HepG2 (cell line): ENCODE results near the gene PSMD5. TPM values are rescaled to one million over a fixed set of nuclear protein-coding genes. Genes with fewer than 3 reads are reported as not detected.
A peak's percentile ranks its signal among the peaks of the same experiment; 100 is the strongest.

Experiments
- ASH2L ChIP-seq: fragments of 300-600, 200-600 bp; sonication (generic); IDR thresholded peaks from 2 replicates; pipeline ENCODE4 v1.7.0; 2017; ENCODE audit warnings: low read depth, mild to moderate bottlenecking, moderate library complexity, mixed read lengths, low read length; ENCODE audit not compliant: insufficient read length
- BHLHE40 ChIP-seq: IDR thresholded peaks from 2 replicates; pipeline ENCODE4 v1.6.1; 2011; ENCODE audit warnings: low read length, improper control_type of control experiment
- CBX2 ChIP-seq, 2 experiments: fragments of 200-600 bp in 1 of 2; sonication (generic); formaldehyde crosslinking in 1 of 2; IDR thresholded peaks; 2 replicates each; pipeline versions ENCODE4 v1.7.0 to v1.8.1; 2018 to 2022; ENCODE audit warnings: low read depth in 2 of 2, low read length in 1 of 2, mild to moderate bottlenecking in 1 of 2, missing genetic modification reagents in 1 of 2
- HNRNPH1 ChIP-seq: fragments of 200-400 bp; formaldehyde crosslinking; optimal IDR thresholded peaks from 2 replicates; pipeline ENCODE3; 2017; ENCODE audit warnings: mild to moderate bottlenecking, low read depth, low read length
- KDM5B ChIP-seq: sonication (generic); formaldehyde crosslinking; IDR thresholded peaks from 2 replicates; pipeline ENCODE4 v1.4.0; 2020; ENCODE audit warnings: missing genetic modification reagents, mild to moderate bottlenecking, borderline replicate concordance
- NKX3-1 ChIP-seq: sonication (generic); formaldehyde crosslinking; IDR thresholded peaks from 2 replicates; pipeline ENCODE4 v1.5.0; 2020; ENCODE audit warnings: missing genetic modification reagents
- NPAS2 ChIP-seq: sonication (generic); formaldehyde crosslinking; IDR thresholded peaks from 2 replicates; pipeline ENCODE4 v1.8.0; 2022; ENCODE audit warnings: mild to moderate bottlenecking, missing genetic modification reagents, borderline replicate concordance
- NR2F1 ChIP-seq, 2 experiments: fragments of 450-650 bp in 1 of 2; formaldehyde crosslinking in 1 of 2; IDR thresholded peaks; 2 replicates each; pipeline versions ENCODE4 v1.5.0 to v1.6.1; 2016 to 2020; ENCODE audit warnings: mild to moderate bottlenecking in 1 of 2, missing compliant biosample characterization in 1 of 2, missing genetic modification reagents in 1 of 2, moderate library complexity in 1 of 2
- NR3C1 ChIP-seq: sonication (generic); formaldehyde crosslinking; IDR thresholded peaks from 2 replicates; pipeline ENCODE4 v1.4.0; 2020; ENCODE audit warnings: missing genetic modification reagents
- RBM22 ChIP-seq: fragments of 200-400 bp; formaldehyde crosslinking; optimal IDR thresholded peaks from 2 replicates; pipeline ENCODE3; 2017; ENCODE audit warnings: mild to moderate bottlenecking, low read length, moderate library complexity
- REXO4 ChIP-seq: sonication (generic); formaldehyde crosslinking; IDR thresholded peaks from 2 replicates; pipeline ENCODE4 v1.8.0; 2022; ENCODE audit warnings: missing genetic modification reagents, mild to moderate bottlenecking, borderline replicate concordance
- SIX4 ChIP-seq: sonication (generic); formaldehyde crosslinking; IDR thresholded peaks from 2 replicates; pipeline ENCODE4 v1.4.0; 2020; ENCODE audit warnings: missing genetic modification reagents
- SOX6 ChIP-seq, 2 experiments: fragments of 450-650 bp in 1 of 2; sonication (generic) in 1 of 2; formaldehyde crosslinking in 1 of 2; IDR thresholded peaks; 2 replicates each; pipeline versions ENCODE4 v1.4.0 to v1.6.1; 2017 to 2020; ENCODE audit warnings: antibody characterized with exemption in 1 of 2, mild to moderate bottlenecking in 1 of 2, missing genetic modification reagents in 1 of 2
- YEATS2 ChIP-seq: sonication (generic); formaldehyde crosslinking; IDR thresholded peaks from 2 replicates; pipeline ENCODE4 v1.4.0; 2020; ENCODE audit warnings: missing genetic modification reagents, borderline replicate concordance
- ZNF121 ChIP-seq: sonication (generic); formaldehyde crosslinking; IDR thresholded peaks from 2 replicates; pipeline ENCODE4 v1.5.0; 2020; ENCODE audit warnings: mild to moderate bottlenecking, missing genetic modification reagents
- ZNF441 ChIP-seq: sonication (generic); formaldehyde crosslinking; IDR thresholded peaks from 2 replicates; pipeline ENCODE4 v1.7.0; 2021; ENCODE audit warnings: missing genetic modification reagents, borderline replicate concordance
- ZNF558 ChIP-seq: sonication (generic); formaldehyde crosslinking; IDR thresholded peaks from 2 replicates; pipeline ENCODE4 v1.9.0; 2022; ENCODE audit warnings: mild to moderate bottlenecking, missing genetic modification reagents, borderline replicate concordance
- ZNF564 ChIP-seq: sonication (generic); formaldehyde crosslinking; IDR thresholded peaks from 2 replicates; pipeline ENCODE4 v1.8.1; 2023; ENCODE audit warnings: mild to moderate bottlenecking, missing genetic modification reagents
- ZNF768 ChIP-seq: sonication (generic); formaldehyde crosslinking; IDR thresholded peaks from 2 replicates; pipeline ENCODE4 v1.4.0; 2020; ENCODE audit warnings: missing genetic modification reagents
- polyA plus RNA-seq, 8 experiments: library from polyadenylated mRNA; depleted of rRNA in 3 of 8; stranded (reverse) in 7 of 8; unstranded in 1 of 8; fragments of >200 nt; fragmentation: Illumina TruSeq in 4 of 8; extraction: Trizol in 4 of 8; gene quantifications; 2 replicates each; pipeline versions ENCODE4 v1.2.1 to v1.2.3, GENCODE V29; 2011 to 2016; ENCODE audit warnings: low read depth in 4 of 8, missing spikeins in 1 of 8, mixed read lengths in 1 of 8; ENCODE audit not compliant: insufficient read depth in 1 of 8
- total RNA-seq, 5 experiments: library from RNA; depleted of rRNA; stranded (reverse); fragments of >200 nt; fragmentation: Illumina TruSeq; extraction: Trizol; gene quantifications; 2 replicates each; pipeline ENCODE4 v1.2.3, GENCODE V29; 2016; ENCODE audit warnings: low read depth in 1 of 5
- TF ChIP-seq, protein P1 (sequence below), 2 experiments: sonication (generic) in 1 of 2; formaldehyde crosslinking in 1 of 2; IDR thresholded peaks; 2 replicates each; pipeline versions ENCODE4 v1.4.0 to v1.6.1; 2018 to 2020; ENCODE audit warnings: missing genetic modification reagents in 2 of 2, borderline replicate concordance in 1 of 2, low read depth in 1 of 2, mild to moderate bottlenecking in 1 of 2, missing biosample characterization in 1 of 2
- TF ChIP-seq, protein P2 (sequence below): sonication (generic); formaldehyde crosslinking; IDR thresholded peaks from 2 replicates; pipeline ENCODE4 v1.4.0; 2020; ENCODE audit warnings: missing genetic modification reagents
- TF ChIP-seq, protein P3 (sequence below): sonication (generic); formaldehyde crosslinking; IDR thresholded peaks from 2 replicates; pipeline ENCODE4 v1.5.0; 2020; ENCODE audit warnings: missing genetic modification reagents
- TF ChIP-seq, protein P4 (sequence below): IDR thresholded peaks from 2 replicates; pipeline ENCODE4 v1.6.1; 2016

Gene PSMD5
- total and polyA plus RNA-seq, 2 of the 13 experiments (the other 11 are each of a cell fraction or from before 2014, with no cell fraction given), result 12.7 to 18.1 TPM

DNA sequence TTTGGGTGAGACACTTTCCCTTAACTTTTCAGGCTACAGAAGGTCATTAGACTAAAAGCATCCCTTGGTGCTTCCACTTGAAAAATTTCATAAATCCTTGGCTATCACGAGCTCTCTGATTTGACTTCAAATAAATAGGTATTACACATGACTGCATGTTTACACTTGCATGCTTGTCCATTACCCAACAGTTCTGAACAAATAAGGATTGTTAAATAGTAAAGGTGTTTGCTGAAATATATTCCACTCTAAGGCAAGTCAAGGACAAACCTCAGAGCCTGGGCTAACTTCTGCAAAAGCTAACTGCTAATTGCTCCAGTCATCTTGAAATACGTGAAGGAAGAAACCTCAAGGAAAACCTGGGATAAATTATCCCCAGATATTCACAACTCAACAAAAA, 64.0 kb downstream of the PSMD5 start (continued):
- TF ChIP-seq, protein P1, sequence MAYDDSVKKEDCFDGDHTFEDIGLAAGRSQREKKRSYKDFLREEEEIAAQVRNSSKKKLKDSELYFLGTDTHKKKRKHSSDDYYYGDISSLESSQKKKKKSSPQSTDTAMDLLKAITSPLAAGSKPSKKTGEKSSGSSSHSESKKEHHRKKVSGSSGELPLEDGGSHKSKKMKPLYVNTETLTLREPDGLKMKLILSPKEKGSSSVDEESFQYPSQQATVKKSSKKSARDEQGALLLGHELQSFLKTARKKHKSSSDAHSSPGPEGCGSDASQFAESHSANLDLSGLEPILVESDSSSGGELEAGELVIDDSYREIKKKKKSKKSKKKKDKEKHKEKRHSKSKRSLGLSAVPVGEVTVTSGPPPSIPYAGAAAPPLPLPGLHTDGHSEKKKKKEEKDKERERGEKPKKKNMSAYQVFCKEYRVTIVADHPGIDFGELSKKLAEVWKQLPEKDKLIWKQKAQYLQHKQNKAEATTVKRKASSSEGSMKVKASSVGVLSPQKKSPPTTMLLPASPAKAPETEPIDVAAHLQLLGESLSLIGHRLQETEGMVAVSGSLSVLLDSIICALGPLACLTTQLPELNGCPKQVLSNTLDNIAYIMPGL (CRISPR knock-in tag; IDR thresholded peaks at IDR 0.05; ENCODE audit: borderline replicate concordance in 1 of 2, low read depth in 1 of 2), result no peak
- TF ChIP-seq CBX2 (IDR thresholded peaks at IDR 0.05; ENCODE audit: low read depth, low read length) (no peak), CBX2 (CRISPR knock-in tag; IDR thresholded peaks at IDR 0.05; ENCODE audit: low read depth) (no peak), SOX6 (IDR thresholded peaks at IDR 0.05) (no peak), SOX6 (CRISPR knock-in tag; IDR thresholded peaks at IDR 0.05) (peak; percentile 84; the same call in 1 of the 2 replicates), BHLHE40 (peak; percentile 57; the same call in 1 of the 2 replicates), NPAS2 (CRISPR knock-in tag) (no peak), YEATS2 (CRISPR knock-in tag) (peak; percentile 26; the same call in 1 of the 2 replicates), HNRNPH1 (no peak), ZNF768 (CRISPR knock-in tag) (no peak), ZNF564 (no peak), NKX3-1 (CRISPR knock-in tag) (peak; percentile 42; the same call in 1 of the 2 replicates), RBM22 (no peak), NR3C1 (CRISPR knock-in tag) (no peak), ASH2L (peak; percentile 54), REXO4 (CRISPR knock-in tag) (no peak), KDM5B (CRISPR knock-in tag) (no peak), ZNF558 (CRISPR knock-in tag) (no peak), NR2F1 (CRISPR knock-in tag; IDR thresholded peaks at IDR 0.05) (no peak), ZNF121 (peak; percentile 9; the same call in 1 of the 2 replicates), SIX4 (CRISPR knock-in tag) (no peak; the same call in 1 of the 2 replicates), ZNF441 (no peak)
- TF ChIP-seq, protein P2, sequence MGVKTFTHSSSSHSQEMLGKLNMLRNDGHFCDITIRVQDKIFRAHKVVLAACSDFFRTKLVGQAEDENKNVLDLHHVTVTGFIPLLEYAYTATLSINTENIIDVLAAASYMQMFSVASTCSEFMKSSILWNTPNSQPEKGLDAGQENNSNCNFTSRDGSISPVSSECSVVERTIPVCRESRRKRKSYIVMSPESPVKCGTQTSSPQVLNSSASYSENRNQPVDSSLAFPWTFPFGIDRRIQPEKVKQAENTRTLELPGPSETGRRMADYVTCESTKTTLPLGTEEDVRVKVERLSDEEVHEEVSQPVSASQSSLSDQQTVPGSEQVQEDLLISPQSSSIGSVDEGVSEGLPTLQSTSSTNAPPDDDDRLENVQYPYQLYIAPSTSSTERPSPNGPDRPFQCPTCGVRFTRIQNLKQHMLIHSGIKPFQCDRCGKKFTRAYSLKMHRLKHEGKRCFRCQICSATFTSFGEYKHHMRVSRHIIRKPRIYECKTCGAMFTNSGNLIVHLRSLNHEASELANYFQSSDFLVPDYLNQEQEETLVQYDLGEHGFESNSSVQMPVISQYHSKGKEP (CRISPR knock-in tag), result no peak
- TF ChIP-seq, protein P3, sequence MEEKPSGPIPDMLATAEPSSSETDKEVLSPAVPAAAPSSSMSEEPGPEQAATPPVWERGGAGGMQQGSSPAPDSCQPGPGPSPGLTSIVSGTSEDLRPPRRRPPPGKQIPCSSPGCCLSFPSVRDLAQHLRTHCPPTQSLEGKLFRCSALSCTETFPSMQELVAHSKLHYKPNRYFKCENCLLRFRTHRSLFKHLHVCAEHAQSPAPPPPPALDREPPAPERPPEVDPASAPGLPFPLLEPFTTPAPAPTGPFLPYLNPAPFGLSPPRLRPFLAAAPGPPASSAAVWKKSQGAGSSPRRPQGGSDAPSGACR (CRISPR knock-in tag), result no peak
- TF ChIP-seq, protein P4, sequence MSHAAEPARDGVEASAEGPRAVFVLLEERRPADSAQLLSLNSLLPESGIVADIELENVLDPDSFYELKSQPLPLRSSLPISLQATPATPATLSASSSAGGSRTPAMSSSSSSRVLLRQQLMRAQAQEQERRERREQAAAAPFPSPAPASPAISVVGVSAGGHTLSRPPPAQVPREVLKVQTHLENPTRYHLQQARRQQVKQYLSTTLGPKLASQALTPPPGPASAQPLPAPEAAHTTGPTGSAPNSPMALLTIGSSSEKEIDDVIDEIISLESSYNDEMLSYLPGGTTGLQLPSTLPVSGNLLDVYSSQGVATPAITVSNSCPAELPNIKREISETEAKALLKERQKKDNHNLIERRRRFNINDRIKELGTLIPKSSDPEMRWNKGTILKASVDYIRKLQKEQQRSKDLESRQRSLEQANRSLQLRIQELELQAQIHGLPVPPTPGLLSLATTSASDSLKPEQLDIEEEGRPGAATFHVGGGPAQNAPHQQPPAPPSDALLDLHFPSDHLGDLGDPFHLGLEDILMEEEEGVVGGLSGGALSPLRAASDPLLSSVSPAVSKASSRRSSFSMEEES, result peak; percentile 96
